ENCODE measurements around the gene ADARB2. TPM values are rescaled to one million over a fixed set of nuclear protein-coding genes. Genes with fewer than 3 reads are reported as not detected.

ADARB2 gene
- total RNA-seq, 6 experiments from 2014 or later = not detected

- Mint-ChIP-seq H3K36me3 (ENCODE audit: low read depth) (no peaks in the 10 kb centered on the region), H3K4me3 (no peak overlapping the region), H3K27me3 (ENCODE audit: insufficient read depth) (no peaks in the 10 kb centered on the region), H3K27ac (no peak overlapping the region), H3K9me3 (peaks cover 70% of the 10 kb centered on the region), H3K4me1 (ENCODE audit: low read depth) (no peaks in the 10 kb centered on the region)
- no peak for DNase-seq
- TF ChIP-seq CTCF (IDR thresholded peaks at IDR 0.05) = no peak
Measured at GRCh38 chr10:1596482-1597099, 140.7 kb downstream of the ADARB2 start.

- DNase-seq = no peak
- no peak overlapping the region for H3K27ac Mint-ChIP-seq
- no peaks in the 10 kb centered on the region for H3K4me1 Mint-ChIP-seq (ENCODE audit: low read depth)
- no peak for TF ChIP-seq CTCF (IDR thresholded peaks at IDR 0.05)
- H3K9me3 Mint-ChIP-seq = peaks cover 73% of the 10 kb centered on the region
- no peaks in the 10 kb centered on the region for H3K36me3 Mint-ChIP-seq (ENCODE audit: low read depth)
- H3K27me3 Mint-ChIP-seq (ENCODE audit: insufficient read depth) = no peaks in the 10 kb centered on the region
- no peak overlapping the region for H3K4me3 Mint-ChIP-seq
Measured at GRCh38 chr10:1595726-1596125, 141.6 kb downstream of the ADARB2 start.

GRCh38 chr10:1595242-1595600 is 142.1 kb downstream of the ADARB2 start:
- Mint-ChIP-seq H3K36me3 (ENCODE audit: low read depth) (0 out of 2 replicates have a peak, but pooled peaks cover 4% of the 10 kb centered on the region), H3K9me3 (peaks cover 78% of the 10 kb centered on the region), H3K4me1 (ENCODE audit: low read depth) (no peaks in the 10 kb centered on the region), H3K27ac (no peak overlapping the region), H3K27me3 (ENCODE audit: insufficient read depth) (no peaks in the 10 kb centered on the region), H3K4me3 (no peak overlapping the region)
- DNase-seq = no peak
- no peak for TF ChIP-seq CTCF (IDR thresholded peaks at IDR 0.05)

- Mint-ChIP-seq H3K27ac (no peak overlapping the region), H3K9me3 (peaks cover 82% of the 10 kb centered on the region), H3K36me3 (ENCODE audit: low read depth) (0 out of 2 replicates have a peak, but pooled peaks cover 4% of the 10 kb centered on the region), H3K4me1 (ENCODE audit: low read depth) (no peaks in the 10 kb centered on the region), H3K4me3 (no peak overlapping the region), H3K27me3 (ENCODE audit: insufficient read depth) (no peaks in the 10 kb centered on the region)
- no peak for DNase-seq
- TF ChIP-seq CTCF (IDR thresholded peaks at IDR 0.05) = no peak
Measured at GRCh38 chr10:1594372-1595241, 142.7 kb downstream of the ADARB2 start.

- Mint-ChIP-seq H3K4me3 (no peak overlapping the region), H3K27ac (no peak overlapping the region), H3K36me3 (ENCODE audit: low read depth) (0 out of 2 replicates have a peak, but pooled peaks cover 4% of the 10 kb centered on the region), H3K4me1 (ENCODE audit: low read depth) (no peaks in the 10 kb centered on the region), H3K9me3 (peaks cover 78% of the 10 kb centered on the region), H3K27me3 (ENCODE audit: insufficient read depth) (peaks cover 1% of the 10 kb centered on the region; the same call in 1 of the 2 replicates)
- TF ChIP-seq CTCF (IDR thresholded peaks at IDR 0.05) = no peak
- DNase-seq = no peak
Measured at GRCh38 chr10:1591742-1592141, 145.6 kb downstream of the ADARB2 start.

Data from HFFc6 (cell line).